Measurements from ENCODE around the gene RBM4. TPM values are rescaled to one million over a fixed set of nuclear protein-coding genes. Genes with fewer than 3 reads are reported as not detected.

RBM4 gene
- total RNA-seq, 6 experiments from 2014 or later, result 130 to 147 (median 134) TPM

GRCh38 chr11:66653123-66653522 lies 14.6 kb downstream of the RBM4 start:
- no peak overlapping the region for H3K27ac Mint-ChIP-seq
- H3K36me3 Mint-ChIP-seq (ENCODE audit: low read depth), result peaks cover 30% of the 10 kb centered on the region
- no peaks in the 10 kb centered on the region for H3K9me3 Mint-ChIP-seq
- peaks cover 12% of the 10 kb centered on the region for H3K4me1 Mint-ChIP-seq (ENCODE audit: low read depth)
- H3K27me3 Mint-ChIP-seq (ENCODE audit: insufficient read depth), result peaks cover 2% of the 10 kb centered on the region
- DNase-seq, result no peak
- no peak for TF ChIP-seq CTCF (IDR thresholded peaks at IDR 0.05)
- no peak overlapping the region for H3K4me3 Mint-ChIP-seq

GRCh38 chr11:66659763-66660162 lies 21.3 kb downstream of the RBM4 start:
- no peak overlapping the region for H3K4me3 Mint-ChIP-seq
- H3K36me3 Mint-ChIP-seq (ENCODE audit: low read depth), result peaks cover 13% of the 10 kb centered on the region
- no peaks in the 10 kb centered on the region for H3K9me3 Mint-ChIP-seq
- H3K27me3 Mint-ChIP-seq (ENCODE audit: insufficient read depth), result peaks cover 6% of the 10 kb centered on the region
- H3K4me1 Mint-ChIP-seq (ENCODE audit: low read depth), result no peaks in the 10 kb centered on the region
- TF ChIP-seq CTCF (IDR thresholded peaks at IDR 0.05), result no peak
- H3K27ac Mint-ChIP-seq, result peak overlapping the region; percentile 17; the same call in 1 of the 2 replicates
- DNase-seq, result no peak

GRCh38 chr11:66663741-66664296 lies 25.3 kb downstream of the RBM4 start:
- DNase-seq, result no peak

GRCh38 chr11:66665369-66665768 lies 26.9 kb downstream of the RBM4 start:
- no peaks in the 10 kb centered on the region for H3K9me3 Mint-ChIP-seq
- no peaks in the 10 kb centered on the region for H3K4me1 Mint-ChIP-seq (ENCODE audit: low read depth)
- no peak for DNase-seq
- H3K4me3 Mint-ChIP-seq, result no peak overlapping the region
- H3K36me3 Mint-ChIP-seq (ENCODE audit: low read depth), result peaks cover 28% of the 10 kb centered on the region
- no peak overlapping the region for H3K27ac Mint-ChIP-seq
- H3K27me3 Mint-ChIP-seq (ENCODE audit: insufficient read depth), result peaks cover 3% of the 10 kb centered on the region; the same call in 1 of the 2 replicates
- no peak for TF ChIP-seq CTCF (IDR thresholded peaks at IDR 0.05)

More at GRCh38 chr11:66663741-66664296, 25.3 kb downstream of the RBM4 start:
- H3K4me1 Mint-ChIP-seq (ENCODE audit: low read depth), result no peaks in the 10 kb centered on the region
- H3K27me3 Mint-ChIP-seq (ENCODE audit: insufficient read depth), result peaks cover 5% of the 10 kb centered on the region; the same call in 1 of the 2 replicates
- peaks cover 24% of the 10 kb centered on the region for H3K36me3 Mint-ChIP-seq (ENCODE audit: low read depth)
- no peaks in the 10 kb centered on the region for H3K9me3 Mint-ChIP-seq
- H3K27ac Mint-ChIP-seq, result no peak overlapping the region; the same call in 1 of the 2 replicates
- H3K4me3 Mint-ChIP-seq, result no peak overlapping the region
- TF ChIP-seq CTCF (IDR thresholded peaks at IDR 0.05), result no peak

- Mint-ChIP-seq H3K4me1 (ENCODE audit: low read depth) (peaks cover 11% of the 10 kb centered on the region), H3K4me3 (no peak overlapping the region), H3K9me3 (no peaks in the 10 kb centered on the region), H3K27ac (no peak overlapping the region), H3K36me3 (ENCODE audit: low read depth) (peaks cover 25% of the 10 kb centered on the region), H3K27me3 (ENCODE audit: insufficient read depth) (no peaks in the 10 kb centered on the region)
- no peak for DNase-seq
- no peak for TF ChIP-seq CTCF (IDR thresholded peaks at IDR 0.05)
These were observed 32.3 kb downstream of the RBM4 start for GRCh38 chr11:66670816-66671215.
